Parathyroid adenoma (tissue), 2 donors: ENCODE results near the gene FAM168A.

Experiments
- H2AFZ ChIP-seq: fragments of 300-600 bp; sonication (generic); one replicate; pipeline ENCODE4 v1.7.0; 2017; ENCODE audit warnings: antibody characterized with exemption, mild to moderate bottlenecking
- H3K27ac ChIP-seq: fragments of 300-600 bp; sonication (generic); one replicate; pipeline ENCODE4 v1.7.0; 2017
- H3K27me3 ChIP-seq: fragments of 300-600 bp; sonication (generic); one replicate; pipeline ENCODE4 v1.7.0; 2017; ENCODE audit warnings: low read length; ENCODE audit not compliant: control insufficient read depth, insufficient read depth
- H3K36me3 ChIP-seq: fragments of 300-600 bp; sonication (generic); one replicate; pipeline ENCODE4 v1.7.0; 2017; ENCODE audit warnings: low read length; ENCODE audit not compliant: control insufficient read depth, insufficient read depth
- H3K4me1 ChIP-seq: fragments of 300-600 bp; sonication (generic); one replicate; pipeline ENCODE4 v1.7.0; 2017; ENCODE audit warnings: control low read depth
- H3K4me2 ChIP-seq: fragments of 300-600 bp; sonication (generic); one replicate; pipeline ENCODE4 v1.7.0; 2017; ENCODE audit warnings: low read length
- H3K4me3 ChIP-seq: fragments of 300-600 bp; sonication (generic); one replicate; pipeline ENCODE4 v1.7.0; 2017; ENCODE audit warnings: low read depth, low read length
- H3K79me2 ChIP-seq: fragments of 300-600 bp; sonication (generic); one replicate; pipeline ENCODE4 v1.7.0; 2017; ENCODE audit warnings: control low read depth
- H3K9ac ChIP-seq: fragments of 300-600 bp; sonication (generic); one replicate; pipeline ENCODE4 v1.7.0; 2017; ENCODE audit warnings: mild to moderate bottlenecking
- H3K9me3 ChIP-seq: fragments of 300-600 bp; sonication (generic); one replicate; pipeline ENCODE4 v1.7.0; 2017; ENCODE audit warnings: low read length; ENCODE audit not compliant: control insufficient read depth
- CTCF ChIP-seq: fragments of 300-600 bp; sonication (generic); IDR thresholded peaks from one replicate; pipeline ENCODE4 v1.7.0; 2017; ENCODE audit warnings: antibody characterized with exemption, mild to moderate bottlenecking
- donor health status: primary hyperparathyroidism.

The FAM168A gene

GRCh38 chr11:73404048-73404447 lies 193.9 kb downstream of the FAM168A start:
- no peaks in the 10 kb centered on the region for H3K36me3 ChIP-seq
- H3K27ac ChIP-seq: no peak overlapping the region
- H3K9me3 ChIP-seq: no peaks in the 10 kb centered on the region
- TF ChIP-seq CTCF: peak; percentile 65
- no peak overlapping the region for H3K4me2 ChIP-seq
- peak overlapping the region; percentile 22 for H3K4me3 ChIP-seq
- no peak overlapping the region for H2AFZ ChIP-seq
- H3K4me1 ChIP-seq: no peaks in the 10 kb centered on the region
- no peaks in the 10 kb centered on the region for H3K79me2 ChIP-seq
- H3K9ac ChIP-seq: no peak overlapping the region
- no peaks in the 10 kb centered on the region for H3K27me3 ChIP-seq

- Histone ChIP-seq H3K4me3 (no peak overlapping the region), H2AFZ (no peak overlapping the region), H3K9ac (no peak overlapping the region), H3K27ac (no peak overlapping the region), H3K9me3 (no peaks in the 10 kb centered on the region), H3K79me2 (no peaks in the 10 kb centered on the region), H3K36me3 (no peaks in the 10 kb centered on the region), H3K4me2 (no peak overlapping the region), H3K4me1 (no peaks in the 10 kb centered on the region), H3K27me3 (no peaks in the 10 kb centered on the region)
- TF ChIP-seq CTCF: no peak
These were observed 194.4 kb downstream of the FAM168A start for GRCh38 chr11:73403541-73403940.

- no peaks in the 10 kb centered on the region for H3K4me1 ChIP-seq
- H3K9me3 ChIP-seq: no peaks in the 10 kb centered on the region
- H3K9ac ChIP-seq: no peak overlapping the region
- TF ChIP-seq CTCF: no peak
- no peaks in the 10 kb centered on the region for H3K36me3 ChIP-seq
- no peaks in the 10 kb centered on the region for H3K79me2 ChIP-seq
- no peak overlapping the region for H3K27ac ChIP-seq
- H3K4me2 ChIP-seq: no peak overlapping the region
- no peak overlapping the region for H3K4me3 ChIP-seq
- no peak overlapping the region for H2AFZ ChIP-seq
- no peaks in the 10 kb centered on the region for H3K27me3 ChIP-seq
These were observed 195.1 kb downstream of the FAM168A start for GRCh38 chr11:73402834-73403185.

- no peaks in the 10 kb centered on the region for H3K4me1 ChIP-seq
- H3K9me3 ChIP-seq: no peaks in the 10 kb centered on the region
- H2AFZ ChIP-seq: no peak overlapping the region
- no peak overlapping the region for H3K4me2 ChIP-seq
- H3K4me3 ChIP-seq: no peak overlapping the region
- no peaks in the 10 kb centered on the region for H3K79me2 ChIP-seq
- no peak overlapping the region for H3K9ac ChIP-seq
- no peak overlapping the region for H3K27ac ChIP-seq
- no peaks in the 10 kb centered on the region for H3K27me3 ChIP-seq
- no peak for TF ChIP-seq CTCF
- no peaks in the 10 kb centered on the region for H3K36me3 ChIP-seq
These were observed 195.7 kb downstream of the FAM168A start for GRCh38 chr11:73401924-73402833.
